Endothelial cell of umbilical vein (primary cell): ENCODE measurements around the gene EPRS1. TPM values are rescaled to one million over a fixed set of nuclear protein-coding genes. Genes with fewer than 3 reads are reported as not detected.

Source experiments
- BruUV-seq: library from RNA; stranded (reverse); fragments of 400-500 nt; replicated peaks from 2 replicates; lab custom pipeline; 2021; lab: Mats Ljungman, UMichigan
- CTCF ChIA-PET: fragments of 300-600, 350-600 bp; sonication (Branson Sonifier 250); formaldehyde crosslinking; loops from one replicate; lab custom pipeline; 2021; ENCODE audit warnings: antibody characterized with exemption, inconsistent platforms; lab: Charles Lee
- POLR2A ChIA-PET: fragments of 300-600, 350-600 bp; sonication (Branson Sonifier 250); formaldehyde crosslinking; loops from one replicate; lab custom pipeline; 2021; ENCODE audit warnings: antibody characterized with exemption, inconsistent platforms; lab: Charles Lee
- DNase-seq: peaks from one replicate; pipeline ENCODE4 v3.0.0-alpha.2; 2011; ENCODE audit warnings: low read depth, low spot score
- FAIRE-seq: peaks from 2 replicates; lab custom pipeline; 2011; peaks lifted over from hg19 to GRCh38; lab: Jason Lieb, UNC
- H2AFZ ChIP-seq: 2 replicates; pipeline ENCODE4 v1.6.0; 2012; ENCODE audit warnings: low read depth, low read length, control low read depth, inconsistent platforms
- H3K27ac ChIP-seq: 2 replicates; pipeline ENCODE4 v1.5.1; 2011; ENCODE audit warnings: low read depth, mild to moderate bottlenecking, control low read depth, low read length, moderate library complexity; ENCODE audit not compliant: insufficient read depth
- H3K27me3 ChIP-seq, 2 experiments: 2 replicates each; pipeline versions ENCODE4 v1.6.0 to v1.6.1; 2011; ENCODE audit warnings: low read length in 2 of 2, mixed read lengths in 1 of 2; ENCODE audit not compliant: control insufficient read depth in 2 of 2, insufficient read depth in 2 of 2
- H3K36me3 ChIP-seq, 2 experiments: 2 replicates in 1 of 2; 3 replicates in 1 of 2; pipeline ENCODE4 v1.5.1; 2011; ENCODE audit warnings: low read length in 2 of 2, mild to moderate bottlenecking in 1 of 2, moderate library complexity in 1 of 2; ENCODE audit not compliant: control insufficient read depth in 2 of 2, insufficient read depth in 2 of 2; ENCODE audit errors: extremely low read depth in 1 of 2
- H3K4me1 ChIP-seq: 3 replicates; pipeline ENCODE4 v1.5.1; 2011; ENCODE audit warnings: mild to moderate bottlenecking, low read length; ENCODE audit not compliant: control insufficient read depth, insufficient read depth; ENCODE audit errors: extremely low read depth
- H3K4me2 ChIP-seq: 2 replicates; pipeline ENCODE4 v1.6.1; 2011; ENCODE audit warnings: low read length, control low read depth, mixed read lengths; ENCODE audit not compliant: insufficient read depth
- H3K4me3 ChIP-seq, 3 experiments: fragments of 200-600 bp in 1 of 3; sonication (generic), shearing (Covaris generic) in 1 of 3; replicated peaks in 1 of 3; 2 replicates each; pipeline ENCODE4 v1.5.1; 2011 to 2016; ENCODE audit warnings: control low read depth in 3 of 3, low read length in 3 of 3, mild to moderate bottlenecking in 2 of 3, inconsistent platforms in 1 of 3, low read depth in 1 of 3, moderate library complexity in 1 of 3; ENCODE audit not compliant: insufficient read depth in 1 of 3
- H3K79me2 ChIP-seq: 2 replicates; pipeline ENCODE4 v1.6.0; 2012; ENCODE audit warnings: low read length, inconsistent platforms; ENCODE audit not compliant: control insufficient read depth, insufficient read depth
- H3K9ac ChIP-seq: replicated peaks from 2 replicates; pipeline ENCODE3; 2011; ENCODE audit warnings: low read length, control low read depth; ENCODE audit not compliant: insufficient read depth; ENCODE audit errors: extremely low read depth
- H3K9me1 ChIP-seq: replicated peaks from 3 replicates; pipeline ENCODE4 v1.6.0; 2011; ENCODE audit warnings: mild to moderate bottlenecking, low read length; ENCODE audit not compliant: control insufficient read depth, insufficient read depth; ENCODE audit errors: extremely low read depth
- H3K9me3 ChIP-seq: replicated peaks from 2 replicates; pipeline ENCODE4 v1.5.1; 2012; ENCODE audit warnings: low read length, inconsistent platforms; ENCODE audit not compliant: control insufficient read depth, insufficient read depth
- H4K20me1 ChIP-seq: replicated peaks from 2 replicates; pipeline ENCODE3; 2011; ENCODE audit warnings: mild to moderate bottlenecking, low read length; ENCODE audit not compliant: control insufficient read depth, insufficient read depth; ENCODE audit errors: extremely low read depth
- CTCF ChIP-seq, 2 donors: IDR thresholded peaks; 1 replicate in 1 of 2; 2 replicates in 1 of 2; pipeline ENCODE4 v1.5.1; 2011; ENCODE audit warnings: low read length in 2 of 2, mild to moderate bottlenecking in 2 of 2, moderate library complexity in 2 of 2, control low read depth in 1 of 2, inconsistent platforms in 1 of 2, low read depth in 1 of 2; ENCODE audit not compliant: insufficient read depth in 1 of 2; ENCODE audit errors: extremely low read depth in 1 of 2
- EZH2 ChIP-seq: IDR thresholded peaks from 2 replicates; pipeline ENCODE4 v1.6.1; 2012; ENCODE audit warnings: borderline replicate concordance, low read depth, mild to moderate bottlenecking, moderate library complexity, low read length, inconsistent platforms; ENCODE audit not compliant: severe bottlenecking
- FOS ChIP-seq: IDR thresholded peaks from 2 replicates; pipeline ENCODE4 v1.6.1; 2011; ENCODE audit warnings: mild to moderate bottlenecking, low read length, moderate library complexity, borderline replicate concordance; ENCODE audit not compliant: insufficient read depth
- GATA2 ChIP-seq: IDR thresholded peaks from 2 replicates; pipeline ENCODE4 v1.7.0; 2011; ENCODE audit warnings: low read depth, mild to moderate bottlenecking, moderate library complexity, mixed read lengths, low read length; ENCODE audit not compliant: insufficient read length, insufficient read depth
- JUN ChIP-seq: IDR thresholded peaks from 2 replicates; pipeline ENCODE4 v1.6.1; 2011; ENCODE audit warnings: borderline replicate concordance, low read depth; ENCODE audit not compliant: insufficient read length, insufficient read depth
- MAX ChIP-seq: IDR thresholded peaks from 2 replicates; pipeline ENCODE4 v1.6.1; 2011; ENCODE audit not compliant: insufficient read depth, insufficient read length
- MYC ChIP-seq: IDR thresholded peaks from one replicate; pipeline ENCODE4 v1.6.1; 2011; ENCODE audit warnings: mild to moderate bottlenecking, low read depth, low read length
- POLR2A ChIP-seq: IDR thresholded peaks from 2 replicates; pipeline ENCODE4 v1.6.1; 2012; ENCODE audit warnings: low read depth, mild to moderate bottlenecking, control low read depth, low read length
- POLR2AphosphoS5 ChIP-seq: IDR thresholded peaks from 2 replicates; pipeline ENCODE4 v1.6.1; 2012; ENCODE audit warnings: low read depth, mild to moderate bottlenecking, control low read depth, low read length, moderate library complexity; ENCODE audit not compliant: insufficient read depth
- dilution Hi-C: fragments of 300-500 bp; cut with MboI; formaldehyde crosslinking; loops from one replicate; pipeline ENCODE4 v1.15.0; 2019; ENCODE audit warnings: low sequenced_read_pairs; ENCODE audit not compliant: extremely low pct_ligation_motif_present
- intact Hi-C: fragments of 100-400 bp; cut with micrococcal nuclease; formaldehyde crosslinking; loops from one replicate; pipeline ENCODE4 v1.10.0; 2022
- polyA plus RNA-seq, 4 experiments: library from polyadenylated mRNA; depleted of rRNA in 3 of 4; stranded (reverse) in 3 of 4; unstranded in 1 of 4; fragments of >200 nt; gene quantifications; 2 replicates each; pipeline versions ENCODE4 v1.2.1 to v1.2.3, GENCODE V29; 2011 to 2012; ENCODE audit warnings: missing spikeins in 1 of 4
- total RNA-seq: library from RNA; stranded (reverse); gene quantifications from 2 replicates; pipeline ENCODE4 v1.2.3, GENCODE V29; 2021

The EPRS1 gene
- total and polyA plus RNA-seq, 2 donors (not counting 3 experiments of a cell fraction or from before 2014, with no cell fraction given) = 22.9 to 109 TPM

- no peak overlapping the region for H2AFZ ChIP-seq
Measured at GRCh38 chr1:220062629-220063028, 16.3 kb upstream of the EPRS1 start.

More at GRCh38 chr1:220062629-220063028, 16.3 kb upstream of the EPRS1 start:
- peaks cover 4% of the 10 kb centered on the region for H3K4me1 ChIP-seq
- no peaks in the 10 kb centered on the region for H3K9me1 ChIP-seq
- intact Hi-C loops = no loop called here
- DNase-seq (no peak), FAIRE-seq (no peak)
- no peaks in the 10 kb centered on the region for H4K20me1 ChIP-seq
- no TSS peak for BruUV-seq
- H3K4me3 ChIP-seq = no peak overlapping the region
- H3K4me2 ChIP-seq = no peak overlapping the region
- no peak overlapping the region for H3K9ac ChIP-seq
- no peaks in the 10 kb centered on the region for H3K79me2 ChIP-seq
- H3K9me3 ChIP-seq = no peaks in the 10 kb centered on the region
- no peak overlapping the region for H3K27ac ChIP-seq
- CTCF ChIA-PET = no interaction called here
- H3K27me3 ChIP-seq = no peaks in the 10 kb centered on the region
- H3K36me3 ChIP-seq = peaks cover 3 to 7% of the 10 kb centered on the region in 2 experiments
- TF ChIP-seq GATA2 (no peak), FOS (no peak), MYC (no peak), JUN (no peak), CTCF (IDR thresholded peaks at IDR 0.05; ENCODE audit: extremely low read depth in 1 of 2, insufficient read depth in 1 of 2, low read depth in 1 of 2, low read length in 2 of 2) (no peak), MAX (no peak), POLR2AphosphoS5 (no peak), EZH2 (no peak), POLR2A (no peak)
- dilution Hi-C loops = no loop called here
- POLR2A ChIA-PET = no interaction called here
